A673 (cell line): ENCODE measurements around the gene CHCHD3. TPM values are rescaled to one million over a fixed set of nuclear protein-coding genes. Genes with fewer than 3 reads are reported as not detected.

Experiments used
- BruUV-seq: library from RNA; stranded (reverse); fragments of 400-500 nt; replicated peaks from 2 replicates; lab custom pipeline; 2021; lab: Mats Ljungman, UMichigan
- CTCF ChIA-PET: fragments of 300-600 bp; sonication (Branson Sonifier 250); formaldehyde crosslinking; loops from one replicate; lab custom pipeline; 2022; ENCODE audit warnings: antibody characterized with exemption; lab: Charles Lee
- POLR2A ChIA-PET: fragments of 300-600 bp; sonication (Branson Sonifier 250); formaldehyde crosslinking; loops from one replicate; lab custom pipeline; 2022; ENCODE audit warnings: antibody characterized with exemption; ENCODE audit not compliant: low non-redundant PET; lab: Charles Lee
- DNase-seq: peaks from one replicate; pipeline ENCODE4 v3.0.0-alpha.2; 2015; ENCODE audit warnings: low spot score
- H3K27ac ChIP-seq: fragments of 200-600 bp; sonication (generic); 2 replicates; pipeline ENCODE4 v1.5.1; 2016; ENCODE audit warnings: mixed run types, low read depth, mild to moderate bottlenecking, mixed read lengths, antibody characterized with exemption, low read length; ENCODE audit not compliant: poor library complexity, severe bottlenecking
- H3K27me3 ChIP-seq: fragments of 200-600 bp; sonication (generic); replicated peaks from 2 replicates; pipeline ENCODE4 v1.6.1; 2017; ENCODE audit warnings: mixed run types, low read depth, mild to moderate bottlenecking, mixed read lengths, antibody characterized with exemption, low read length; ENCODE audit not compliant: insufficient read depth, poor library complexity
- H3K36me3 ChIP-seq: fragments of 200-600 bp; sonication (generic); 2 replicates; pipeline ENCODE4 v1.6.1; 2016; ENCODE audit warnings: mixed run types, mild to moderate bottlenecking, mixed read lengths, antibody characterized with exemption, low read length; ENCODE audit not compliant: insufficient read depth, poor library complexity, severe bottlenecking
- H3K4me1 ChIP-seq: fragments of 200-600 bp; sonication (generic); 2 replicates; pipeline ENCODE4 v1.6.1; 2017; ENCODE audit warnings: mixed run types, mild to moderate bottlenecking, mixed read lengths, antibody characterized with exemption, low read length; ENCODE audit not compliant: insufficient read depth, poor library complexity, severe bottlenecking
- H3K4me3 ChIP-seq: fragments of 200-600 bp; sonication (generic); 2 replicates; pipeline ENCODE4 v1.5.1; 2016; ENCODE audit warnings: low read depth, mixed run types, mild to moderate bottlenecking, mixed read lengths, low read length; ENCODE audit not compliant: poor library complexity, severe bottlenecking
- H3K9me3 ChIP-seq: fragments of 200-600 bp; sonication (generic); 2 replicates; pipeline ENCODE4 v1.6.1; 2016; ENCODE audit warnings: mixed run types, low read depth, mild to moderate bottlenecking, mixed read lengths, antibody characterized with exemption, low read length; ENCODE audit not compliant: poor library complexity, severe bottlenecking
- EZH2 ChIP-seq: fragments of 200-600 bp; sonication (generic); IDR thresholded peaks from 2 replicates; pipeline ENCODE4 v1.6.1; 2017; ENCODE audit warnings: borderline replicate concordance, low read depth, mild to moderate bottlenecking, mixed read lengths, antibody characterized with exemption, low read length; ENCODE audit not compliant: poor library complexity, severe bottlenecking
- intact Hi-C: fragments of 100-400 bp; cut with micrococcal nuclease; formaldehyde crosslinking; loops from one replicate; pipeline ENCODE4 v1.10.0; 2022; ENCODE audit not compliant: unreplicated experiment
- total RNA-seq: library from RNA; stranded (reverse); gene quantifications from 2 replicates; pipeline ENCODE4 v1.2.3, GENCODE V29; 2021
- TF ChIP-seq, protein P1 (sequence below): fragments of 300-800, 200-600 bp; sonication (generic); conservative IDR thresholded peaks from 2 replicates; pipeline ENCODE4 v1.5.1; 2017; ENCODE audit warnings: low read depth, mild to moderate bottlenecking, antibody characterized with exemption, low read length, moderate library complexity, mixed read lengths

CHCHD3 gene
- total RNA-seq, 1 experiment from 2014 or later, result 128 TPM

DNA sequence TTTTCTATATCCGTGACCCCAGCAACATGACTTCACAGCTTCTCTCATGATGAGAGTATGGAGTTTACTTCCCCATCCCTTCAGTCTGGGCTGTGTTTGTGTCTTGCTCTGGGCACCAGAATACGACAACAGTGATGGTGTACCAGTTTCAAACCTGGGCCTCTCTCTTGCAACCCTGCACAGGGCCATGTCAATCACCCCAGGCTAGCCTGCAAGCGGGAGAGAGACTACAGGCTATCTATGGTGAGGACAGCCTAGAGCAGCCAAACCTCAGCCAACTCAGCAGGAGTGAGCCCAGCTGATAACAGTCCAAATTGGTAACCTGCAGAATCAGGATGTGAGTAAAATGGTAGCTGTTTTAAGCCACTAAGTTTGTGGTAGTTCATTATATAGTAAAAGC is 235.8 kb downstream of the CHCHD3 start:
- H3K9me3 ChIP-seq, result no peaks in the 10 kb centered on the region
- intact Hi-C loops, result no loop called here
- TF ChIP-seq EZH2, result no peak
- TF ChIP-seq, protein P1, sequence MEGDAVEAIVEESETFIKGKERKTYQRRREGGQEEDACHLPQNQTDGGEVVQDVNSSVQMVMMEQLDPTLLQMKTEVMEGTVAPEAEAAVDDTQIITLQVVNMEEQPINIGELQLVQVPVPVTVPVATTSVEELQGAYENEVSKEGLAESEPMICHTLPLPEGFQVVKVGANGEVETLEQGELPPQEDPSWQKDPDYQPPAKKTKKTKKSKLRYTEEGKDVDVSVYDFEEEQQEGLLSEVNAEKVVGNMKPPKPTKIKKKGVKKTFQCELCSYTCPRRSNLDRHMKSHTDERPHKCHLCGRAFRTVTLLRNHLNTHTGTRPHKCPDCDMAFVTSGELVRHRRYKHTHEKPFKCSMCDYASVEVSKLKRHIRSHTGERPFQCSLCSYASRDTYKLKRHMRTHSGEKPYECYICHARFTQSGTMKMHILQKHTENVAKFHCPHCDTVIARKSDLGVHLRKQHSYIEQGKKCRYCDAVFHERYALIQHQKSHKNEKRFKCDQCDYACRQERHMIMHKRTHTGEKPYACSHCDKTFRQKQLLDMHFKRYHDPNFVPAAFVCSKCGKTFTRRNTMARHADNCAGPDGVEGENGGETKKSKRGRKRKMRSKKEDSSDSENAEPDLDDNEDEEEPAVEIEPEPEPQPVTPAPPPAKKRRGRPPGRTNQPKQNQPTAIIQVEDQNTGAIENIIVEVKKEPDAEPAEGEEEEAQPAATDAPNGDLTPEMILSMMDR, result no peak
- H3K36me3 ChIP-seq, result no peaks in the 10 kb centered on the region
- POLR2A ChIA-PET, result no interaction called here
- H3K27me3 ChIP-seq, result no peaks in the 10 kb centered on the region
- no peaks in the 10 kb centered on the region for H3K4me1 ChIP-seq
- H3K4me3 ChIP-seq, result no peak overlapping the region
- BruUV-seq, result no TSS peak
- CTCF ChIA-PET, result no interaction called here
- no peak for DNase-seq
- no peak overlapping the region for H3K27ac ChIP-seq

DNA sequence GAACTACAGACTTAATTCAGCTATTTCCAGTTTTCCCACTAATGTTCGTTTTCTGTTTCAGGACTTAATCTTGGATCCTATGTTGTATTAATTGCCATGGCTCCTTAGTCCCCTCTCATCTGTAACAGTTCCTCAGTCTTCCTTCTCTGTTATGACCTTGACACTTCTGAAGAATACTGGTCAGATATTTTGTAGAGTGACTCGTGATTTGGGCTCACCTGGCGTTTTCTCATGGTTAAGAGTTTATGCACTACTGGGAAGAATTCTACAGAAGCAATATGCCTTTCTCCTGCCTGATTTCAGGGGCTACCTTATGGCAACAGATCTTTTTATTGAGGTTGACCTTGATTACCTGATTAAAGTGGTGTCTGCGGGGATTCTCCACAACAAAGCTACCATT is 239.4 kb downstream of the CHCHD3 start:
- POLR2A ChIA-PET, result no interaction called here
- Histone ChIP-seq H3K27me3 (no peaks in the 10 kb centered on the region), H3K4me1 (no peaks in the 10 kb centered on the region), H3K36me3 (no peaks in the 10 kb centered on the region), H3K9me3 (no peaks in the 10 kb centered on the region), H3K4me3 (no peak overlapping the region), H3K27ac (no peak overlapping the region)
- TF ChIP-seq EZH2, result no peak
- TF ChIP-seq, protein P1, result no peak
- intact Hi-C loops, result no loop called here
- CTCF ChIA-PET, result no interaction called here
- no TSS peak for BruUV-seq
- DNase-seq, result no peak

DNA sequence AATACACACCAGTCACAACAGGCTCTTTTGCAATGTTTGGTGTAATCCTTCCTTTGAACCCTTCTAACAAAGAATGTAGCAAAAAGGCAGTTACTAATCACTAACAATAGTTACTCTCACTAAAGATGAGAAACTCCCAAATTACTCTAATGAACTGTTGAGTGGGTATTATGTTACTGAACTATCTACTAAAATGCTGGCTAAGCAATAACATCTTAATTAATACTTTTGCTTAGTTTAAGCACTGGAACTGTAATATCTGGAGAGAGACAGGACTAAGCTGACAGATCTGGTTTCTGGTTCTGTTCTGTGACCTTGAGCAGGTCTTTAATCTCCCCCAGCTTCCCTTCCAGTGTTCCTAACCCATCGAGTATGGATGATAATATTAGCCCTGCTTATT is 241.7 kb downstream of the CHCHD3 start:
- POLR2A ChIA-PET, result no interaction called here
- no peaks in the 10 kb centered on the region for H3K9me3 ChIP-seq
- TF ChIP-seq, protein P1, result no peak
- TF ChIP-seq EZH2, result no peak
- no peaks in the 10 kb centered on the region for H3K4me1 ChIP-seq
- H3K4me3 ChIP-seq, result no peak overlapping the region
- no peaks in the 10 kb centered on the region for H3K36me3 ChIP-seq
- no TSS peak for BruUV-seq
- H3K27ac ChIP-seq, result no peak overlapping the region
- H3K27me3 ChIP-seq, result no peaks in the 10 kb centered on the region
- CTCF ChIA-PET, result no interaction called here
- intact Hi-C loops, result no loop called here
- no peak for DNase-seq
